BLaER1 treated with 17β-estradiol and CSF1 and Interleukin-3, amounts not matched to agents 10 nM and 100 nM (cell line): Measurements from ENCODE around the gene BACE1-AS.
"Not testable (repeated sequence)": the region's sequence is repeated elsewhere in the genome, so short reads cannot be mapped to it uniquely, and the experiment has no call there.

Experiments
- H3K27ac ChIP-seq, 11 experiments: shearing (Covaris generic); formaldehyde crosslinking; 2 replicates each; pipeline ENCODE4 v1.8.1; 2022
- H3K27me3 ChIP-seq, 11 experiments: shearing (Covaris generic); formaldehyde crosslinking; 2 replicates each; pipeline ENCODE4 v1.8.1; 2022
- H3K36me3 ChIP-seq, 11 experiments: shearing (Covaris generic); formaldehyde crosslinking; 2 replicates each; pipeline ENCODE4 v1.8.1; 2022
- H3K4me1 ChIP-seq, 10 experiments: shearing (Covaris generic); formaldehyde crosslinking; 2 replicates each; pipeline ENCODE4 v1.8.1; 2022
- H3K4me2 ChIP-seq, 11 experiments: shearing (Covaris generic); formaldehyde crosslinking; 2 replicates each; pipeline ENCODE4 v1.8.1; 2022
- H3K4me3 ChIP-seq, 10 experiments: shearing (Covaris generic); formaldehyde crosslinking; 2 replicates each; pipeline ENCODE4 v1.8.1; 2022
- H3K9ac ChIP-seq, 11 experiments: shearing (Covaris generic); formaldehyde crosslinking; 2 replicates each; pipeline ENCODE4 v1.8.1; 2022
- H3K9me3 ChIP-seq, 11 experiments: shearing (Covaris generic); formaldehyde crosslinking; replicated peaks in 1 of 11; 2 replicates each; pipeline ENCODE4 v1.8.1; 2022
- H4K20me1 ChIP-seq, 11 experiments: shearing (Covaris generic); formaldehyde crosslinking; 2 replicates each; pipeline ENCODE4 v1.8.1; 2022
- Cebpa-rat ChIP-seq, 11 experiments: shearing (Covaris generic); IDR thresholded peaks; 2 replicates each; pipeline ENCODE4 v1.8.1; 2022

The BACE1-AS gene

GRCh38 chr11:117290809-117291396 lies at the start of gene BACE1-AS:
Gene BACE1-AS, plus strand, starts transcription at chr11:117291346.
- Histone ChIP-seq H3K4me2 (no peak within 1 kb of the TSS), H3K27ac (no peak within 1 kb of the TSS)
- no peak; a peak in 1 of 22 replicates for TF ChIP-seq Cebpa-rat (IDR thresholded peaks at IDR 0.05)

DNA sequence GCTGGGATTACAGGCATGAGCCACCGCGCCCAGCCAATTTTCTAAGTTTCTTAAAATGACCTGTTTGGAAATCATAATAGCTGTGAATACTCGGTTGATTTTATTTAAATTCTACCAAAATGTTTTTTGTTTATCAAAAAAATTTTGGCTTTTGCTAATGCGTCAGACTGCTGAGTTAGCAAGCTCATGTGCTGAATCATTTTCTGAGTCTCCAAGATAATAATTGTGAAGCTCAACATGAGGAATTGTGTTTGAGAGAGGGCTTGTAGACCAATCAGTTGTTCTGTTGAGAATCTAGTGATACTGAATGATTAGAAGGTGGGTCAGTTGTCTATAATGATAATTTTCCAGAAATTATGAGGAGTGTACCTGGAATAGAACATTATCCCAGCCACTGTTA lies 42.8 kb upstream of the BACE1-AS start:
- Histone ChIP-seq H4K20me1 (no peaks in the 10 kb centered on the region), H3K27me3 (no peaks in the 10 kb centered on the region), H3K9me3 (no peaks in the 10 kb centered on the region), H3K4me2 (no peak overlapping the region), H3K4me1 (no peaks in the 10 kb centered on the region), H3K27ac (no peak overlapping the region), H3K36me3 (peaks cover 67 to 87% (median 76%) of the 10 kb centered on the region in 11 experiments), H3K4me3 (no peak overlapping the region), H3K9ac (no peak overlapping the region)
- no peak for TF ChIP-seq Cebpa-rat (IDR thresholded peaks at IDR 0.05)

More at GRCh38 chr11:117290809-117291396, at the start of gene BACE1-AS:
- no peaks in the 10 kb centered on the region for H3K9me3 ChIP-seq
- no peak within 1 kb of the TSS for H3K9ac ChIP-seq
- no peak within 1 kb of the TSS for H3K4me3 ChIP-seq
- H3K4me1 ChIP-seq, result peaks cover 0 to 8% (median 0%) of the 10 kb centered on the region in 10 experiments; a peak in 3 of 20 replicates
- H4K20me1 ChIP-seq, result 0 out of 22 replicates have a peak, but pooled peaks cover 0 to 8% (median 0%) of the 10 kb centered on the region in 11 experiments
- H3K27me3 ChIP-seq, result no peaks in the 10 kb centered on the region
- peaks cover 37 to 96% (median 74%) of the 10 kb centered on the region in 11 experiments for H3K36me3 ChIP-seq

DNA sequence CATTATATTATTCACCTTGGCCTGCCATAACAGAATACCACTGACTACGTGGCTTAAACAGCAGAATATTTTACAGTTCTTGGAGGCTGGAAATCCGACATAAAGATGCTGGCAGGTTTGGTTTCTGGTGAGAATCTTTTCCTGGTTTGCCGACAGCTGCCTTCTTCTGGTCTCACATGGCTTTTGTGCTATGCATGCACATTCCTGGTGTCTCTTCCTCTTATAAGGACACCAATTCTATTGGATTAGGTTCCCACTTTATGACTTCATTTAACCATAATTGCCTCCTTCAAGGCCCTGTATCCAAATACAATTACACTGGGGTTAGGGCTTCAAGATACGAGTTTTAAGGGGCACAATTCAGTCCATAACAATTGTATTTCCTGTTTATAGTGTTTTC lies 41.6 kb upstream of the BACE1-AS start:
- Histone ChIP-seq H3K36me3 (peaks cover 54 to 87% (median 64%) of the 10 kb centered on the region in 11 experiments), H3K27me3 (no peaks in the 10 kb centered on the region), H3K9ac (no peak overlapping the region), H3K27ac (no peak overlapping the region), H3K4me1 (no peaks in the 10 kb centered on the region), H3K4me3 (no peak overlapping the region), H3K9me3 (no peaks in the 10 kb centered on the region), H3K4me2 (no peak overlapping the region), H4K20me1 (no peaks in the 10 kb centered on the region)
- no peak for TF ChIP-seq Cebpa-rat (IDR thresholded peaks at IDR 0.05)

GRCh38 chr11:117251506-117251905 lies 39.6 kb upstream of the BACE1-AS start:
- Histone ChIP-seq H3K9me3 (no peaks in the 10 kb centered on the region), H3K27ac (no peak overlapping the region), H3K4me3 (no peak overlapping the region), H3K4me2 (no peak overlapping the region), H3K36me3 (peaks cover 36 to 70% (median 44%) of the 10 kb centered on the region in 11 experiments), H4K20me1 (no peaks in the 10 kb centered on the region), H3K4me1 (no peaks in the 10 kb centered on the region), H3K9ac (no peak overlapping the region), H3K27me3 (no peaks in the 10 kb centered on the region)
- no peak for TF ChIP-seq Cebpa-rat (IDR thresholded peaks at IDR 0.05)

GRCh38 chr11:117255966-117256365 lies 35.2 kb upstream of the BACE1-AS start:
- Histone ChIP-seq H3K4me3 (no peak overlapping the region), H3K36me3 (peaks cover 0 to 38% (median 13%) of the 10 kb centered on the region in 11 experiments; a peak in 16 of 22 replicates), H3K4me1 (0 out of 20 replicates have a peak, but pooled peaks cover 0 to 3% (median 0%) of the 10 kb centered on the region in 10 experiments), H3K27ac (no peak overlapping the region), H3K4me2 (no peak overlapping the region), H3K9ac (no peak overlapping the region), H3K27me3 (no peaks in the 10 kb centered on the region), H4K20me1 (no peaks in the 10 kb centered on the region), H3K9me3 (no peaks in the 10 kb centered on the region)
- no peak for TF ChIP-seq Cebpa-rat (IDR thresholded peaks at IDR 0.05)

- peaks cover 4 to 45% (median 19%) of the 10 kb centered on the region in 11 experiments; a peak in 17 of 22 replicates for H3K36me3 ChIP-seq
- no peak overlapping the region for H3K4me3 ChIP-seq
- no peak overlapping the region for H3K9ac ChIP-seq
- TF ChIP-seq Cebpa-rat (IDR thresholded peaks at IDR 0.05), result no peak
- H3K4me2 ChIP-seq, result no peak overlapping the region
- H3K27me3 ChIP-seq, result no peaks in the 10 kb centered on the region
- H3K27ac ChIP-seq, result no peak overlapping the region
- no peaks in the 10 kb centered on the region for H3K9me3 ChIP-seq
- 0 out of 20 replicates have a peak, but pooled peaks cover 0 to 3% (median 0%) of the 10 kb centered on the region in 10 experiments for H3K4me1 ChIP-seq
- no peaks in the 10 kb centered on the region for H4K20me1 ChIP-seq
Observed at GRCh38 chr11:117256573-117256972, 34.6 kb upstream of the BACE1-AS start.

DNA sequence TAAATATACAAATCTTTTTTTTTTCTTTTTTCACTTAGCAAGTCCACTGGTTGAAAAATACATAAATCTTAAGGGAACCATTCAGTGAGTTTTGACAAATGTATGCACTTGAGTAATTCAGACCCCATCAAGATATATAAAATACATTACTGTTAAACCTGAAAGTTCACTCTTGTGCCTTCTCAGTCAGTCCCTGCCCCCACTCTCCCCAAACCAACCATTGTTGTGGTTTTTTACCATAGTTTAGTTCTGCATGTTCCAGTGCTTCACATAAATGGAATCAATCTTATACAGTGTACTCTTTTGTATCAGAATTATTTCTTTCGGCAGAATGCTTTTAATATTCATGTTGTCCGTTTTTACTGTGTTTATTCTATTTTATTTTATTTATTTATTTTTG lies 32.6 kb upstream of the BACE1-AS start:
- H4K20me1 ChIP-seq, result no peaks in the 10 kb centered on the region
- TF ChIP-seq Cebpa-rat (IDR thresholded peaks at IDR 0.05), result no peak
- peaks cover 17 to 46% (median 34%) of the 10 kb centered on the region in 11 experiments; a peak in 21 of 22 replicates for H3K36me3 ChIP-seq
- H3K27ac ChIP-seq, result no peak overlapping the region
- H3K4me2 ChIP-seq, result no peak overlapping the region
- H3K9ac ChIP-seq, result no peak overlapping the region
- no peak overlapping the region for H3K4me3 ChIP-seq
- no peaks in the 10 kb centered on the region for H3K9me3 ChIP-seq
- no peaks in the 10 kb centered on the region for H3K27me3 ChIP-seq
- H3K4me1 ChIP-seq, result 0 out of 20 replicates have a peak, but pooled peaks cover 0 to 3% (median 0%) of the 10 kb centered on the region in 10 experiments

DNA sequence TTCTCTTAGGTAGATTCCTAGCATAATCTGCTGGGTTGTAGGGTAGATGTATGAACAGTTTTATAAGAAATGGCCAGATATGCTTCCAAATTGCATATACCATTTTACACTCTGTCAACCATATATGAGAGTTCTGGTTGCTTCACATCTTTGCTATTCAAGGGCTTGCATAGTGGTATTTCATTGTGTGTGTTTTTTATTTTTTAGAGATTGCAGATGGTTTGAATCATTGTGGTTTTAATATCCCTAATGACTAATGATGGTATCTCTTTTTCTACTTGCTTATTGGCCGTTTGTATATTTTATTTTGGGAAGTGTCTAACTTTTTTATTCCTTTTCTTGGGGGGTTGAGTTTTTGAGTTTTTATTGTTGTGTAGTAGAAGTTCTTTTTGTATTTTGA lies 31.7 kb upstream of the BACE1-AS start:
- no peak for TF ChIP-seq Cebpa-rat (IDR thresholded peaks at IDR 0.05)
- Histone ChIP-seq H3K9me3 (peaks cover 0 to under 1% (median 0%) of the 10 kb centered on the region in 11 experiments; a peak in 1 of 22 replicates), H3K4me2 (no peak overlapping the region), H4K20me1 (no peaks in the 10 kb centered on the region), H3K36me3 (peaks cover 17 to 46% (median 35%) of the 10 kb centered on the region in 11 experiments; a peak in 21 of 22 replicates), H3K27ac (no peak overlapping the region), H3K4me1 (0 out of 20 replicates have a peak, but pooled peaks cover 0 to 3% (median 0%) of the 10 kb centered on the region in 10 experiments), H3K9ac (no peak overlapping the region), H3K27me3 (no peaks in the 10 kb centered on the region), H3K4me3 (no peak overlapping the region)

DNA sequence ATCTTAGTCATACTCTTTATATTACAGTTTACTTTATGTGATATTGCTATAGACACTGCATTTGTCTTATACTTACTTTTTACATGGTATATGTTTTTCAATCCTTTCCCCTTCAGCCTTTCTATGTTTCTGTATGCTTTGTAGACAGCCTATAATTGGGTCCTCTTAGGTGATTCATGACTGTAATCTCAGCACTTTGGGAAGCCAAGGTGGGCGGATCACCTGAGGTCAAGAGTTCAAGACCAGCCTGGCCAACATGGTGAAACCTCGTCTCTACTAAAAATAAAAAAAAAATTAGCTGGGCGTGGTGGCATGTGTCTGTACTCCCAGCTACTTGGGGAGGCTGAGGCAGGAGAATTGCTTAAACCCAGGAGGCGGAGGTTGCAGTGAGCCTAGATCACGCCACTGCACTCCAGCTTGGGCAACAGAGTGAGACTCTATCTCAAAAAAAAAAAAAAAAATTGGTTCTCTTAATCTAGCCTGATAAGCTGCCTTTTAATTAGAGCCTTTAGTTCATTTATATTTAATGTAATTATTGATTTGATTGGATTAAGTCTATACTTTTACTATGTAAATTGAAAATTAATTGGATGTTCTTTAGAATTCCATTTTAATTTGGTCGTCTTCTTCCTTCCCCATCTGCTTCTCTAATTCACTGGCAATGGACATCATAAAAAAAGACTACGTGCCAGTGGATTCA lies 26.4 kb upstream of the BACE1-AS start:
- not testable (repeated sequence) for H3K4me2 ChIP-seq, H3K27me3 ChIP-seq, H3K4me1 ChIP-seq, H3K4me3 ChIP-seq, H3K9ac ChIP-seq, H3K27ac ChIP-seq, H4K20me1 ChIP-seq, H3K9me3 ChIP-seq
- H3K36me3 ChIP-seq, result peaks cover 46 to 94% (median 72%) of the 10 kb centered on the region in 11 experiments; a peak in 21 of 22 replicates
